Left lung (tissue), 10 donors: ENCODE data around the gene HCN1. TPM values are rescaled to one million over a fixed set of nuclear protein-coding genes. Genes with fewer than 3 reads are reported as not detected.
"Not testable (repeated sequence)": the region's sequence is repeated elsewhere in the genome, so short reads cannot be mapped to it uniquely, and the experiment has no call there.

Source experiments
- ATAC-seq: fragments of 200-7000 bp; cut with Tn5 transposase; one replicate; pipeline ENCODE4 v1.9.1; 2020; ENCODE audit warnings: moderate library complexity
- DNase-seq, 4 donors: peaks; one replicate each; pipeline ENCODE4 v3.0.0-alpha.2; 2013 to 2020
- H3K27ac ChIP-seq, 2 donors: fragments of 200-600 bp; sonication (generic) in 1 of 2; one replicate each; pipeline versions ENCODE4 v1.5.0 to v1.8.0; 2020 to 2021
- H3K27me3 ChIP-seq, 2 donors: fragments of 200-600 bp; sonication (generic) in 1 of 2; one replicate each; pipeline versions ENCODE4 v1.5.0 to v1.8.0; 2020 to 2021
- H3K36me3 ChIP-seq, 2 donors: fragments of 200-600 bp; sonication (generic) in 1 of 2; one replicate each; pipeline versions ENCODE4 v1.5.0 to v1.8.0; 2020 to 2021
- H3K4me1 ChIP-seq, 2 donors: fragments of 200-600 bp; one replicate each; pipeline ENCODE4 v1.8.0; 2021
- H3K4me3 ChIP-seq, 2 donors: fragments of 200-600 bp; sonication (generic) in 1 of 2; one replicate each; pipeline versions ENCODE4 v1.5.0 to v1.8.0; 2020 to 2021; ENCODE audit warnings: mild to moderate bottlenecking in 1 of 2
- H3K9me3 ChIP-seq, 2 donors: fragments of 200-600 bp; sonication (generic) in 1 of 2; one replicate each; pipeline versions ENCODE4 v1.5.0 to v1.8.0; 2020 to 2021
- intact Hi-C, 2 donors: fragments of 100-400 bp; cut with DNase I; formaldehyde crosslinking; loops; one replicate each; pipeline versions ENCODE4 v1.11.2 to v1.14.2; 2022
- polyA plus RNA-seq, 6 donors: library from polyadenylated mRNA; unstranded; fragments of 120-200 nt; gene quantifications; one replicate each; pipeline ENCODE4 v1.2.1, GENCODE V29; 2013; ENCODE audit not compliant: insufficient read length in 6 of 6
- total RNA-seq, 2 donors: library from RNA; stranded (reverse); fragmentation: NEBNext Ultra II Directional; extraction: Animal tissue kit (Norgen Biotek cat#: 25700); gene quantifications; one replicate each; pipeline ENCODE4 v1.2.1, GENCODE V29; 2021
- TF ChIP-seq, protein P1 (sequence below), 2 donors: fragments of 200-600 bp; sonication (generic) in 1 of 2; IDR thresholded peaks; one replicate each; pipeline versions ENCODE4 v1.5.0 to v1.8.0; 2021; ENCODE audit warnings: antibody characterized with exemption in 2 of 2
- donor health status: DM: no; HTN: yes; CAD: no.
- donor health status: DM: no; HTN: no; CAD: no.

Gene HCN1
- total and polyA plus RNA-seq, 8 donors, result 0.04 to 0.47 (median 0.06) TPM; not detected in 1

GRCh38 chr5:45454114-45454513, 242.1 kb downstream of the HCN1 start:
- H3K36me3 ChIP-seq, result no peaks in the 10 kb centered on the region
- intact Hi-C loops, result no loop called here
- no peak overlapping the region for H3K27ac ChIP-seq
- DNase-seq (peak in 1 of 4 donors; percentile 1), ATAC-seq (peak; percentile 78)
- H3K4me1 ChIP-seq, result no peaks in the 10 kb centered on the region
- H3K27me3 ChIP-seq, result no peaks in the 10 kb centered on the region
- TF ChIP-seq, protein P1, sequence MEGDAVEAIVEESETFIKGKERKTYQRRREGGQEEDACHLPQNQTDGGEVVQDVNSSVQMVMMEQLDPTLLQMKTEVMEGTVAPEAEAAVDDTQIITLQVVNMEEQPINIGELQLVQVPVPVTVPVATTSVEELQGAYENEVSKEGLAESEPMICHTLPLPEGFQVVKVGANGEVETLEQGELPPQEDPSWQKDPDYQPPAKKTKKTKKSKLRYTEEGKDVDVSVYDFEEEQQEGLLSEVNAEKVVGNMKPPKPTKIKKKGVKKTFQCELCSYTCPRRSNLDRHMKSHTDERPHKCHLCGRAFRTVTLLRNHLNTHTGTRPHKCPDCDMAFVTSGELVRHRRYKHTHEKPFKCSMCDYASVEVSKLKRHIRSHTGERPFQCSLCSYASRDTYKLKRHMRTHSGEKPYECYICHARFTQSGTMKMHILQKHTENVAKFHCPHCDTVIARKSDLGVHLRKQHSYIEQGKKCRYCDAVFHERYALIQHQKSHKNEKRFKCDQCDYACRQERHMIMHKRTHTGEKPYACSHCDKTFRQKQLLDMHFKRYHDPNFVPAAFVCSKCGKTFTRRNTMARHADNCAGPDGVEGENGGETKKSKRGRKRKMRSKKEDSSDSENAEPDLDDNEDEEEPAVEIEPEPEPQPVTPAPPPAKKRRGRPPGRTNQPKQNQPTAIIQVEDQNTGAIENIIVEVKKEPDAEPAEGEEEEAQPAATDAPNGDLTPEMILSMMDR (IDR thresholded peaks at IDR 0.05), result no peak
- H3K9me3 ChIP-seq, result no peaks in the 10 kb centered on the region
- no peak overlapping the region for H3K4me3 ChIP-seq

DNA sequence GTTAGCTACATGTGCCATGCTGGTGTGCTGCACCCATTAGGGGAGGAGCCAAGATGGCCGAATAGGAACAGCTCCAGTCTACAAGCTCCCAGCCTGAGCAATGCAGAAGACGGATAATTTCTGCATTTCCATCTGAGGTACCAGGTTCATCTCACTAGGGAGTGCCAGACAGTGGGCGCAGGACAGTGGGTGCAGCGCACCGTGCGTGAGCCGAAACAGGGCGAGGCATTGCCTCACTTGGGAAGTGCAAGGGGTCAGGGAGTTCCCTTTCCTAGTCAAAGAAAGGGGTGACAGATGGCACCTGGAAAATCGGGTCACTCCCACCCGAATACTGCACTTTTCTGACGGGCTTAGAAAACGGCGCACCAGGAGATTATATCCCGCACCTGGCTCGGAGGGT, 251.3 kb downstream of the HCN1 start:
- intact Hi-C loops, H3K27ac ChIP-seq, H3K4me1 ChIP-seq, H3K36me3 ChIP-seq, H3K27me3 ChIP-seq, H3K9me3 ChIP-seq, H3K4me3 ChIP-seq, ATAC-seq: not testable (repeated sequence)
- DNase-seq, result peak in 1 of 4 donors; percentile 20

DNA sequence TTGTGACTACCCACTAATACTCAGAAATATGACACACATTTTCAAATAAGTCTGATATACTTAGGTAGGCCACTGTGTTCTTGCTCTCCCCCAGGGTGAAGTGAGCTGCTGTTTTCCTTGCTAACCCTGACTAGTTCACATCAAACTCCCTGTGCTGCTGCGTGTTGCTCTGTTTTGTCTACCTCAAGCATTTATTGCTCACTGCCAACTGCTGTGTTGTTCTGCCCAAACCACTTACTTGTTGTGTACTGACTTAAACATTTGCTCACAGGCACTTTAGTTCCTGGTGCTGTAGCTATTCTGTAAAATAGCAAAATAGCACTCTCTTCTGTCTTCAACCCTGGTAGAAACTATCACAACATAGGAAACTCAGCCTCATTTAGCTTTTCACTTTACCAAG, 255.7 kb downstream of the HCN1 start:
- intact Hi-C loops, result no loop called here
- H3K4me1 ChIP-seq, result no peaks in the 10 kb centered on the region
- H3K27me3 ChIP-seq, result no peaks in the 10 kb centered on the region
- H3K36me3 ChIP-seq, result no peaks in the 10 kb centered on the region
- TF ChIP-seq, protein P1 (IDR thresholded peaks at IDR 0.05), result no peak
- ATAC-seq (no peak), DNase-seq (no peak)
- peaks cover 0 to 6% of the 10 kb centered on the region in 2 donors for H3K9me3 ChIP-seq
- no peak overlapping the region for H3K4me3 ChIP-seq
- H3K27ac ChIP-seq, result no peak overlapping the region

DNA sequence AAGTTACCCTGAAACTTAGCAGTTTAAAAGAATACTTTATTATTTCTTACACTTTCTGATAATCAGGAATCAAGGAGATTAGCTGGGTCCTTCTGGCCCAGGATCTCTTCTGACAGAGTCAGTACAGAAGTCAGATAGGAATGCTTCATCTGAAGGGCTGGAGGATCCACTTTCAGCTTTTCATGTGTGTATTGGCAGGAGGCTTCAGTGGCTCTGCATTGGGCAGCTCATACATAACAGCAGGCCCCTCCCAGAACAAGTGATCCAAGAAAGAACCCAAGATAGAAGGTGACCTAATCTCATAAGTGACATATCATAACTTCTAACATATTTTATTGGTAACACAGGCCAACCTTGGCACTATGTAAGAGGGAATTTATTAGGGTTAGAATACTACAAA, 258.4 kb downstream of the HCN1 start:
- no peak overlapping the region for H3K27ac ChIP-seq
- no peak for DNase-seq
- ATAC-seq, result no peak
- H3K27me3 ChIP-seq, result no peaks in the 10 kb centered on the region
- H3K4me3 ChIP-seq, result no peak overlapping the region
- peaks cover 0 to 4% of the 10 kb centered on the region in 2 donors for H3K9me3 ChIP-seq
- H3K36me3 ChIP-seq, result no peaks in the 10 kb centered on the region
- TF ChIP-seq, protein P1 (IDR thresholded peaks at IDR 0.05), result no peak
- intact Hi-C loops, result no loop called here
- no peaks in the 10 kb centered on the region for H3K4me1 ChIP-seq

- intact Hi-C loops, result no loop called here
- H3K36me3 ChIP-seq, result no peaks in the 10 kb centered on the region
- no peak for DNase-seq
- no peaks in the 10 kb centered on the region for H3K27me3 ChIP-seq
- no peak for ATAC-seq
- no peaks in the 10 kb centered on the region for H3K4me1 ChIP-seq
- TF ChIP-seq, protein P1 (IDR thresholded peaks at IDR 0.05), result no peak
- no peaks in the 10 kb centered on the region for H3K9me3 ChIP-seq
- no peak overlapping the region for H3K27ac ChIP-seq
- H3K4me3 ChIP-seq, result no peak overlapping the region
These were observed 278.7 kb downstream of the HCN1 start for GRCh38 chr5:45417285-45417998.
